B cell (primary cell): ENCODE results near the gene PDK2. TPM values are rescaled to one million over a fixed set of nuclear protein-coding genes. Genes with fewer than 3 reads are reported as not detected.

Experiments
- ATAC-seq: fragments of 200-7000 bp; cut with Tn5 transposase; one replicate; pipeline ENCODE4 v1.10.0; 2021; ENCODE audit warnings: low read depth, mild to moderate bottlenecking, moderate number of reproducible peaks, moderate library complexity
- CTCF ChIA-PET: fragments of 350-600 bp; sonication (Branson Sonifier 250); formaldehyde crosslinking; loops from one replicate; lab custom pipeline; 2021; ENCODE audit warnings: antibody characterized with exemption, inconsistent platforms; lab: Charles Lee
- POLR2A ChIA-PET: fragments of 350-600 bp; sonication (Branson Sonifier 250); formaldehyde crosslinking; loops from one replicate; lab custom pipeline; 2021; ENCODE audit warnings: antibody characterized with exemption; lab: Charles Lee
- DNase-seq: peaks from one replicate; pipeline ENCODE4 v3.0.0; 2013
- H2AFZ ChIP-seq: 2 replicates; pipeline ENCODE4 v1.6.1; 2012; ENCODE audit warnings: mild to moderate bottlenecking, low read depth, low read length; ENCODE audit not compliant: insufficient read depth, poor library complexity, severe bottlenecking
- H3K27ac ChIP-seq, 2 donors: 1 replicate in 1 of 2; 2 replicates in 1 of 2; pipeline ENCODE4 v1.5.1; 2012 to 2013; ENCODE audit warnings: low read length in 2 of 2, mild to moderate bottlenecking in 2 of 2, moderate library complexity in 1 of 2
- H3K27me3 ChIP-seq, 4 experiments: fragments of 200-600 bp in 1 of 4; sonication (generic) in 1 of 4; replicated peaks in 1 of 4; 1 replicate in 2 of 4; 2 replicates in 2 of 4; pipeline versions ENCODE4 v1.6.1 to v1.7.0; 2013 to 2016; ENCODE audit warnings: low read length in 3 of 4, mild to moderate bottlenecking in 2 of 4, mixed read lengths in 1 of 4, moderate library complexity in 1 of 4; ENCODE audit not compliant: insufficient read depth in 4 of 4, control insufficient read depth in 3 of 4; ENCODE audit errors: control extremely low read depth in 1 of 4
- H3K36me3 ChIP-seq, 2 experiments: replicated peaks in 1 of 2; 1 replicate in 1 of 2; 2 replicates in 1 of 2; pipeline versions ENCODE4 v1.6.1 to v1.7.1; 2013; ENCODE audit warnings: low read length in 1 of 2; ENCODE audit not compliant: insufficient read depth in 2 of 2, control insufficient read depth in 1 of 2; ENCODE audit errors: control extremely low read depth in 1 of 2, extremely low read depth in 1 of 2
- H3K4me1 ChIP-seq, 2 donors: fragments of 200-600 bp in 1 of 2; sonication (generic) in 1 of 2; 1 replicate in 1 of 2; 2 replicates in 1 of 2; pipeline versions ENCODE4 v1.5.1 to v1.6.1; 2013 to 2017; ENCODE audit warnings: low read length in 2 of 2; ENCODE audit not compliant: control insufficient read depth in 2 of 2, insufficient read depth in 2 of 2
- H3K4me2 ChIP-seq: replicated peaks from 2 replicates; pipeline ENCODE3; 2012; ENCODE audit warnings: mild to moderate bottlenecking, low read depth, low read length; ENCODE audit not compliant: poor library complexity, severe bottlenecking
- H3K4me3 ChIP-seq, 5 experiments: fragments of 200-600 bp in 1 of 5; sonication (generic) in 1 of 5; 1 replicate in 3 of 5; 2 replicates in 2 of 5; pipeline versions ENCODE4 v1.5.1 to v1.7.0; 2011 to 2016; ENCODE audit warnings: low read length in 4 of 5, mild to moderate bottlenecking in 4 of 5, low read depth in 2 of 5, control low read depth in 1 of 5, moderate library complexity in 1 of 5; ENCODE audit not compliant: insufficient read depth in 1 of 5; ENCODE audit errors: control extremely low read depth in 1 of 5, extremely low read depth in 1 of 5
- H3K79me2 ChIP-seq: fragments of 200-600 bp; sonication (generic); one replicate; pipeline ENCODE4 v1.6.0; 2016; ENCODE audit warnings: low read length; ENCODE audit not compliant: control insufficient read depth, insufficient read depth
- H3K9ac ChIP-seq: fragments of 200-600 bp; sonication (generic); 2 replicates; pipeline ENCODE4 v1.6.1; 2017; ENCODE audit warnings: mild to moderate bottlenecking, low read length, moderate library complexity
- H3K9me3 ChIP-seq, 3 donors: one replicate each; pipeline versions ENCODE4 v1.6.1 to v1.7.1; 2013; ENCODE audit warnings: low read length in 2 of 3; ENCODE audit not compliant: control insufficient read depth in 2 of 3, insufficient read depth in 1 of 3; ENCODE audit errors: control extremely low read depth in 1 of 3
- H4K20me1 ChIP-seq: 2 replicates; pipeline ENCODE4 v1.6.0; 2012; ENCODE audit warnings: mild to moderate bottlenecking, low read length; ENCODE audit not compliant: insufficient read depth, control insufficient read depth, poor library complexity, severe bottlenecking
- H3K27ac Mint-ChIP-seq: one replicate; pipeline ENCODE4 v1.8.0; 2021; ENCODE audit warnings: mixed read lengths
- H3K27me3 Mint-ChIP-seq: one replicate; pipeline ENCODE4 v1.8.0; 2021; ENCODE audit warnings: mixed read lengths
- H3K4me1 Mint-ChIP-seq: one replicate; pipeline ENCODE4 v1.8.0; 2021; ENCODE audit warnings: mixed read lengths
- H3K4me3 Mint-ChIP-seq: one replicate; pipeline ENCODE4 v1.8.0; 2021; ENCODE audit warnings: mixed read lengths
- H3K9me3 Mint-ChIP-seq: one replicate; pipeline ENCODE4 v1.8.0; 2022; ENCODE audit warnings: mixed read lengths; ENCODE audit not compliant: insufficient read depth
- CTCF ChIP-seq: fragments of 200-600 bp; IDR thresholded peaks from one replicate; pipeline ENCODE4 v1.8.0; 2022; ENCODE audit warnings: antibody characterized with exemption, mild to moderate bottlenecking
- EZH2 ChIP-seq: IDR thresholded peaks from 2 replicates; pipeline ENCODE4 v1.6.1; 2012; ENCODE audit warnings: borderline replicate concordance, low read depth, mild to moderate bottlenecking, moderate library complexity, low read length; ENCODE audit not compliant: insufficient read depth, poor library complexity, severe bottlenecking
- WGBS: methylation state at CpG from one replicate; pipeline ENCODE4 v1.1.5; 2013; ENCODE audit warnings: missing lambda C conversion rate; ENCODE audit not compliant: insufficient coverage; 5-methylcytosine and 5-hydroxymethylcytosine counted together
- intact Hi-C: fragments of 100-400 bp; cut with micrococcal nuclease; formaldehyde crosslinking; loops from one replicate; pipeline ENCODE4 v1.10.0; 2022
- polyA plus RNA-seq: library from polyadenylated mRNA; depleted of rRNA; stranded (reverse); fragments of >200 nt; gene quantifications from 2 replicates; pipeline ENCODE4 v1.2.3, GENCODE V29; 2012
- total RNA-seq, 2 donors: library from RNA; stranded (reverse); fragments of 120-200 nt in 1 of 2; gene quantifications; 1 replicate in 1 of 2; 2 replicates in 1 of 2; pipeline versions ENCODE4 v1.2.3 to v1.2.4, GENCODE V29; 2013 to 2022

The PDK2 gene
- total and polyA plus RNA-seq, 2 donors (not counting 1 experiment from before 2014, with no cell fraction given), result 35.2 to 73.2 TPM

GRCh38 chr17:50075446-50076032, 19.6 kb upstream of the PDK2 start:
- CTCF ChIA-PET, result interaction anchor here (0.9 kb wide), 1 partner anchor 20 kb away, joined by 3 read pairs; the partner anchor contains the start of gene ITGA3
- WGBS, result 95% methylated on average over 11 of the region's 16 CpGs

More at GRCh38 chr17:50075446-50076032, 19.6 kb upstream of the PDK2 start:
- POLR2A ChIA-PET, result no interaction called here
- DNase-seq (no peak), ATAC-seq (no peak)
- Mint-ChIP-seq H3K9me3 (peaks cover 6% of the 10 kb centered on the region), H3K27me3 (no peaks in the 10 kb centered on the region), H3K4me3 (no peak overlapping the region), H3K4me1 (peaks cover 10% of the 10 kb centered on the region), H3K27ac (no peak overlapping the region)
- Histone ChIP-seq H3K9ac (no peak overlapping the region), H3K36me3 (no peaks in the 10 kb centered on the region), H3K79me2 (no peaks in the 10 kb centered on the region), H3K9me3 (peaks cover 0 to 14% (median 0%) of the 10 kb centered on the region in 3 donors), H3K4me2 (no peak overlapping the region), H2AFZ (no peak overlapping the region), H3K27ac (no peak overlapping the region), H3K4me1 (peaks cover 4 to 10% of the 10 kb centered on the region in 2 donors), H3K27me3 (peaks cover 0 to 3% (median 0%) of the 10 kb centered on the region in 4 experiments), H4K20me1 (no peaks in the 10 kb centered on the region), H3K4me3 (no peak overlapping the region)
- intact Hi-C loops, result no loop called here
- TF ChIP-seq EZH2 (no peak), CTCF (no peak)
